IMR-90 (cell line): Measurements from ENCODE around the gene FAM209A. TPM values are rescaled to one million over a fixed set of nuclear protein-coding genes. Genes with fewer than 3 reads are reported as not detected.

ENCODE experiments used
- ATAC-seq: fragments of 200-7000 bp; cut with Tn5 transposase; 2 replicates; pipeline ENCODE4 v1.9.1; 2020; ENCODE audit warnings: low read depth, mild to moderate bottlenecking, moderate library complexity
- BruUV-seq: library from RNA; stranded (reverse); fragments of 400-500 nt; replicated peaks from 2 replicates; lab custom pipeline; 2021; lab: Mats Ljungman, UMichigan
- CTCF ChIA-PET: fragments of 300-600 bp; formaldehyde crosslinking; extraction: SDS; loops from one replicate; lab custom pipeline; 2021; ENCODE audit warnings: antibody characterized with exemption; lab: Yijun Ruan, JAX
- POLR2A ChIA-PET: fragments of 300-600 bp; sonication (Branson Sonifier 250); formaldehyde crosslinking; loops from one replicate; lab custom pipeline; 2022; ENCODE audit warnings: antibody characterized with exemption; ENCODE audit not compliant: unreplicated experiment; lab: Charles Lee
- DNase-seq: peaks from one replicate; pipeline ENCODE4 v3.0.0; 2013
- H2AFZ ChIP-seq: replicated peaks from 2 replicates; pipeline ENCODE3; 2013; ENCODE audit warnings: low read length, mild to moderate bottlenecking; ENCODE audit not compliant: poor library complexity
- H2AK5ac ChIP-seq: 2 replicates; pipeline ENCODE4 v1.6.1; 2013; ENCODE audit warnings: low read depth, low read length, inconsistent platforms
- H2AK9ac ChIP-seq: replicated peaks from 2 replicates; pipeline ENCODE3; 2013; ENCODE audit warnings: mild to moderate bottlenecking, low read depth, low read length, moderate library complexity; ENCODE audit not compliant: poor library complexity
- H2BK120ac ChIP-seq: 2 replicates; pipeline ENCODE4 v1.6.1; 2013; ENCODE audit warnings: low read depth, low read length, inconsistent platforms
- H2BK15ac ChIP-seq: 3 replicates; pipeline ENCODE4 v1.6.1; 2013; ENCODE audit warnings: low read depth, low read length, inconsistent platforms
- H2BK20ac ChIP-seq: 2 replicates; pipeline ENCODE4 v1.6.1; 2013; ENCODE audit warnings: low read depth, mild to moderate bottlenecking, inconsistent platforms, low read length, moderate library complexity
- H2BK5ac ChIP-seq: 2 replicates; pipeline ENCODE4 v1.6.1; 2013; ENCODE audit warnings: mild to moderate bottlenecking, low read depth, low read length, inconsistent platforms; ENCODE audit not compliant: poor library complexity, severe bottlenecking
- H3K14ac ChIP-seq: replicated peaks from 2 replicates; pipeline ENCODE4 v1.6.1; 2013; ENCODE audit warnings: low read depth, low read length, inconsistent platforms
- H3K18ac ChIP-seq: 2 replicates; pipeline ENCODE4 v1.6.1; 2013; ENCODE audit warnings: low read depth, low read length, control low read depth
- H3K23ac ChIP-seq: 2 replicates; pipeline ENCODE4 v1.6.1; 2013; ENCODE audit warnings: low read depth, low read length, inconsistent platforms
- H3K27ac ChIP-seq: 2 replicates; pipeline ENCODE4 v1.5.1; 2013; ENCODE audit warnings: mild to moderate bottlenecking, control low read depth, low read length; ENCODE audit not compliant: insufficient read depth
- H3K27me3 ChIP-seq: 2 replicates; pipeline ENCODE4 v1.6.1; 2013; ENCODE audit warnings: low read length; ENCODE audit not compliant: control insufficient read depth, insufficient read depth
- H3K36me3 ChIP-seq: 2 replicates; pipeline ENCODE4 v1.6.1; 2013; ENCODE audit warnings: low read length, mixed read lengths; ENCODE audit not compliant: control insufficient read depth, insufficient read depth
- H3K4ac ChIP-seq: 2 replicates; pipeline ENCODE4 v1.6.1; 2013; ENCODE audit warnings: low read depth, low read length, inconsistent platforms
- H3K4me1 ChIP-seq: 2 replicates; pipeline ENCODE4 v1.6.1; 2013; ENCODE audit warnings: low read length, mixed read lengths; ENCODE audit not compliant: control insufficient read depth, insufficient read depth
- H3K4me2 ChIP-seq: 2 replicates; pipeline ENCODE4 v1.6.1; 2013; ENCODE audit warnings: low read depth, mild to moderate bottlenecking, control low read depth, low read length, moderate library complexity
- H3K4me3 ChIP-seq: 2 replicates; pipeline ENCODE4 v1.5.1; 2013; ENCODE audit warnings: low read depth, mild to moderate bottlenecking, control low read depth, low read length, moderate library complexity; ENCODE audit not compliant: insufficient read depth
- H3K56ac ChIP-seq: 2 replicates; pipeline ENCODE4 v1.6.1; 2013; ENCODE audit warnings: low read length, inconsistent platforms; ENCODE audit not compliant: insufficient read depth; ENCODE audit errors: extremely low read depth
- H3K79me1 ChIP-seq, 2 experiments: 2 replicates each; pipeline ENCODE4 v1.6.1; 2013; ENCODE audit warnings: low read length in 2 of 2, inconsistent platforms in 1 of 2, low read depth in 1 of 2
- H3K9ac ChIP-seq: 2 replicates; pipeline ENCODE4 v1.6.1; 2013; ENCODE audit warnings: low read depth, low read length, control low read depth
- H3K9me1 ChIP-seq: 2 replicates; pipeline ENCODE4 v1.6.1; 2013; ENCODE audit warnings: low read length, inconsistent platforms; ENCODE audit not compliant: insufficient read depth
- H3K9me3 ChIP-seq: 2 replicates; pipeline ENCODE4 v1.6.1; 2013; ENCODE audit warnings: low read length; ENCODE audit not compliant: control insufficient read depth, insufficient read depth
- H4K20me1 ChIP-seq: 2 replicates; pipeline ENCODE4 v1.6.1; 2013; ENCODE audit warnings: low read length, inconsistent platforms; ENCODE audit not compliant: insufficient read depth
- H4K5ac ChIP-seq: 2 replicates; pipeline ENCODE4 v1.6.1; 2013; ENCODE audit warnings: mild to moderate bottlenecking, low read depth, low read length, control low read depth
- H4K8ac ChIP-seq, 2 experiments: 2 replicates each; pipeline ENCODE4 v1.6.1; 2013; ENCODE audit warnings: low read depth in 2 of 2, low read length in 2 of 2, control low read depth in 1 of 2, inconsistent platforms in 1 of 2
- H4K91ac ChIP-seq: 2 replicates; pipeline ENCODE4 v1.6.1; 2013; ENCODE audit warnings: low read depth, low read length, inconsistent platforms; ENCODE audit not compliant: insufficient read depth
- BHLHE40 ChIP-seq: fragments of 150-350 bp; IDR thresholded peaks from 2 replicates; pipeline ENCODE4 v1.6.1; 2016; ENCODE audit warnings: mild to moderate bottlenecking, low read depth, low read length
- CEBPB ChIP-seq: IDR thresholded peaks from 2 replicates; pipeline ENCODE4 v1.6.1; 2012; ENCODE audit warnings: low read depth, low read length, improper control_type of control experiment
- FOS ChIP-seq: fragments of 150-350 bp; IDR thresholded peaks from 2 replicates; pipeline ENCODE4 v1.6.1; 2016; ENCODE audit warnings: low read depth, low read length
- MAFK ChIP-seq: IDR thresholded peaks from 2 replicates; pipeline ENCODE4 v1.6.1; 2012; ENCODE audit warnings: low read depth, low read length, improper control_type of control experiment
- POLR2A ChIP-seq: IDR thresholded peaks from 2 replicates; pipeline ENCODE4 v1.6.1; 2012; ENCODE audit warnings: mild to moderate bottlenecking, low read depth, low read length
- RAD21 ChIP-seq: IDR thresholded peaks from 2 replicates; pipeline ENCODE4 v1.6.1; 2012; ENCODE audit warnings: low read length, improper control_type of control experiment
- RCOR1 ChIP-seq: IDR thresholded peaks from 2 replicates; pipeline ENCODE4 v1.6.1; 2012; ENCODE audit warnings: mild to moderate bottlenecking, low read length, improper control_type of control experiment; ENCODE audit not compliant: insufficient replicate concordance
- RFX5 ChIP-seq: IDR thresholded peaks from 2 replicates; pipeline ENCODE4 v1.8.0; 2012; ENCODE audit warnings: low read depth, mild to moderate bottlenecking, low read length, moderate library complexity
- SMC3 ChIP-seq: fragments of 150-350 bp; IDR thresholded peaks from 2 replicates; pipeline ENCODE4 v1.6.1; 2016; ENCODE audit warnings: low read depth, mild to moderate bottlenecking, antibody characterized with exemption, low read length, moderate library complexity
- WGBS, 2 experiments: methylation state at CpG; one replicate each; pipeline versions ENCODE4 v1.1.5 to v1.1.7; 2013; ENCODE audit warnings: missing lambda C conversion rate in 2 of 2; ENCODE audit not compliant: insufficient read length in 1 of 2; ENCODE audit errors: extremely low coverage in 2 of 2; 5-methylcytosine and 5-hydroxymethylcytosine counted together
- dilution Hi-C: fragments of 300-500 bp; cut with HindIII; formaldehyde crosslinking; loops from one replicate; pipeline ENCODE4 v1.14.3; 2018; ENCODE audit warnings: low sequenced_read_pairs; ENCODE audit not compliant: unreplicated experiment
- in situ Hi-C: fragments of 300-500 bp; cut with MboI; formaldehyde crosslinking; loops from 3 replicates; pipeline ENCODE4 v1.14.3; 2019; ENCODE audit warnings: low sequenced_read_pairs, inconsistent platforms, mixed read lengths
- intact Hi-C: fragments of 100-400 bp; cut with micrococcal nuclease; formaldehyde crosslinking; loops from 2 replicates; pipeline ENCODE4 v1.10.0; 2022
- polyA plus RNA-seq, 3 experiments: library from polyadenylated mRNA; depleted of rRNA; stranded (reverse); fragments of >200 nt; gene quantifications; 2 replicates each; pipeline ENCODE4 v1.2.3, GENCODE V29; 2012; ENCODE audit warnings: low replicate concordance in 1 of 3
- total RNA-seq: library from RNA; depleted of rRNA; stranded (reverse); fragments of >200 nt; gene quantifications from 2 replicates; pipeline ENCODE4 v1.2.3, GENCODE V29; 2012
- TF ChIP-seq, protein P1 (sequence below): fragments of 150-350 bp; IDR thresholded peaks from 2 replicates; pipeline ENCODE4 v1.6.1; 2016; ENCODE audit warnings: low read depth, mild to moderate bottlenecking, low read length, moderate library complexity, borderline replicate concordance
- TF ChIP-seq, protein P2 (sequence below): conservative IDR thresholded peaks from 2 replicates; pipeline ENCODE4 v1.5.1; 2012; ENCODE audit warnings: mild to moderate bottlenecking, low read depth, low read length, improper control_type of control experiment
- TF ChIP-seq, protein P3 (sequence below): fragments of 150-350 bp; IDR thresholded peaks from 2 replicates; pipeline ENCODE4 v1.6.1; 2017; ENCODE audit warnings: mild to moderate bottlenecking, antibody characterized with exemption, low read length, low read depth

FAM209A gene
- total and polyA plus RNA-seq, 2 of the 4 experiments (the other 2 are of a cell fraction): 0.18 to 0.22 TPM

DNA sequence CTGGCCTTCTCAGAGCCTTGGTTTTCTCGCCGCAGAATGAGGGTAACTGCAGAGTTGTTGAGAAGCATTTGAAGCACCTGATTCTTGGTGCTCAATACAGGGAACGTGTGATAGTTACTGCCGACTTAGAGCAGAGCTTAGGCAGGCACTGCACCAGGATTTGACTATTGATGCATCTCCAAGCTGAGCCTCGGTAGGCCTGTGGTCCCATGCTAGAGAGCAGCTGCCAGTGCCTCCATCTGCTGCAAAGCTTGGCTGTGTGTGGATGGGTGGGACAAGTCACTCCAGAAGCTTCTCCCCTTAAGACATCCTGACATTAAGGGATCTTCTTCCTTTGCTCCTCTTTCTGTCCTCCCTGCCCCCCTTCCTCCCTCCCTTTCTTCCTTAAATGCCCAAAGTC lies 49.4 kb downstream of the FAM209A start:
- Histone ChIP-seq H3K4me2 (no peak overlapping the region), H3K9ac (no peak overlapping the region), H2AFZ (peak overlapping the region; percentile 32), H3K14ac (no peak overlapping the region), H3K27me3 (peaks cover 10% of the 10 kb centered on the region), H4K5ac (no peak overlapping the region), H3K36me3 (no peaks in the 10 kb centered on the region), H3K18ac (no peak overlapping the region), H4K8ac (no peak overlapping the region), H2AK5ac (no peak overlapping the region), H2BK5ac (no peak overlapping the region), H3K9me1 (no peaks in the 10 kb centered on the region), H3K9me3 (no peaks in the 10 kb centered on the region), H4K20me1 (no peaks in the 10 kb centered on the region), H3K79me1 (no peaks in the 10 kb centered on the region), H2AK9ac (peak overlapping the region; percentile 28), H4K91ac (no peak overlapping the region), H3K56ac (no peak overlapping the region), H3K27ac (no peak overlapping the region), H3K4me1 (no peaks in the 10 kb centered on the region), H2BK20ac (no peak overlapping the region), H3K4ac (no peak overlapping the region), H2BK15ac (no peak overlapping the region), H2BK120ac (no peak overlapping the region), H3K23ac (no peak overlapping the region), H3K4me3 (no peak overlapping the region)
- CTCF ChIA-PET: no interaction called here
- no peak for ATAC-seq
- no peak for DNase-seq
- in situ Hi-C loops (no loop called here), intact Hi-C loops (no loop called here), dilution Hi-C loops (no loop called here)
- TF ChIP-seq BHLHE40 (no peak), SMC3 (no peak), RFX5 (no peak), POLR2A (no peak), MAFK (no peak), RAD21 (no peak), CEBPB (no peak), FOS (no peak), RCOR1 (no peak)
- TF ChIP-seq, protein P1, sequence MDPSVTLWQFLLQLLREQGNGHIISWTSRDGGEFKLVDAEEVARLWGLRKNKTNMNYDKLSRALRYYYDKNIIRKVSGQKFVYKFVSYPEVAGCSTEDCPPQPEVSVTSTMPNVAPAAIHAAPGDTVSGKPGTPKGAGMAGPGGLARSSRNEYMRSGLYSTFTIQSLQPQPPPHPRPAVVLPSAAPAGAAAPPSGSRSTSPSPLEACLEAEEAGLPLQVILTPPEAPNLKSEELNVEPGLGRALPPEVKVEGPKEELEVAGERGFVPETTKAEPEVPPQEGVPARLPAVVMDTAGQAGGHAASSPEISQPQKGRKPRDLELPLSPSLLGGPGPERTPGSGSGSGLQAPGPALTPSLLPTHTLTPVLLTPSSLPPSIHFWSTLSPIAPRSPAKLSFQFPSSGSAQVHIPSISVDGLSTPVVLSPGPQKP: no peak
- TF ChIP-seq, protein P2, sequence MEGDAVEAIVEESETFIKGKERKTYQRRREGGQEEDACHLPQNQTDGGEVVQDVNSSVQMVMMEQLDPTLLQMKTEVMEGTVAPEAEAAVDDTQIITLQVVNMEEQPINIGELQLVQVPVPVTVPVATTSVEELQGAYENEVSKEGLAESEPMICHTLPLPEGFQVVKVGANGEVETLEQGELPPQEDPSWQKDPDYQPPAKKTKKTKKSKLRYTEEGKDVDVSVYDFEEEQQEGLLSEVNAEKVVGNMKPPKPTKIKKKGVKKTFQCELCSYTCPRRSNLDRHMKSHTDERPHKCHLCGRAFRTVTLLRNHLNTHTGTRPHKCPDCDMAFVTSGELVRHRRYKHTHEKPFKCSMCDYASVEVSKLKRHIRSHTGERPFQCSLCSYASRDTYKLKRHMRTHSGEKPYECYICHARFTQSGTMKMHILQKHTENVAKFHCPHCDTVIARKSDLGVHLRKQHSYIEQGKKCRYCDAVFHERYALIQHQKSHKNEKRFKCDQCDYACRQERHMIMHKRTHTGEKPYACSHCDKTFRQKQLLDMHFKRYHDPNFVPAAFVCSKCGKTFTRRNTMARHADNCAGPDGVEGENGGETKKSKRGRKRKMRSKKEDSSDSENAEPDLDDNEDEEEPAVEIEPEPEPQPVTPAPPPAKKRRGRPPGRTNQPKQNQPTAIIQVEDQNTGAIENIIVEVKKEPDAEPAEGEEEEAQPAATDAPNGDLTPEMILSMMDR: no peak
- TF ChIP-seq, protein P3, sequence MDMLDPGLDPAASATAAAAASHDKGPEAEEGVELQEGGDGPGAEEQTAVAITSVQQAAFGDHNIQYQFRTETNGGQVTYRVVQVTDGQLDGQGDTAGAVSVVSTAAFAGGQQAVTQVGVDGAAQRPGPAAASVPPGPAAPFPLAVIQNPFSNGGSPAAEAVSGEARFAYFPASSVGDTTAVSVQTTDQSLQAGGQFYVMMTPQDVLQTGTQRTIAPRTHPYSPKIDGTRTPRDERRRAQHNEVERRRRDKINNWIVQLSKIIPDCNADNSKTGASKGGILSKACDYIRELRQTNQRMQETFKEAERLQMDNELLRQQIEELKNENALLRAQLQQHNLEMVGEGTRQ: no peak
- WGBS, 2 experiments: no CpG with 5 or more reads among the region's 5 CpGs
- no TSS peak for BruUV-seq
- POLR2A ChIA-PET: no interaction called here
